Fibroblast of lung (primary cell): ENCODE measurements around the gene ADARB1. TPM values are rescaled to one million over a fixed set of nuclear protein-coding genes. Genes with fewer than 3 reads are reported as not detected.

ENCODE experiments used
- DNase-seq, 2 donors: peaks; one replicate each; pipeline versions ENCODE4 v3.0.0 to v3.0.0-alpha.2; 2010; ENCODE audit warnings: low read depth in 2 of 2
- H2AFZ ChIP-seq: 2 replicates; pipeline ENCODE4 v1.5.1; 2012; ENCODE audit warnings: low read length, control low read depth, inconsistent platforms
- H3K27ac ChIP-seq: 2 replicates; pipeline ENCODE4 v1.5.1; 2011; ENCODE audit warnings: low read length, control low read depth; ENCODE audit not compliant: insufficient read depth
- H3K27me3 ChIP-seq: 2 replicates; pipeline ENCODE4 v1.5.1; 2011; ENCODE audit warnings: mild to moderate bottlenecking, low read length; ENCODE audit not compliant: control insufficient read depth, insufficient read depth
- H3K36me3 ChIP-seq: 2 replicates; pipeline ENCODE4 v1.5.1; 2011; ENCODE audit warnings: low read length; ENCODE audit not compliant: control insufficient read depth, insufficient read depth
- H3K4me1 ChIP-seq: 2 replicates; pipeline ENCODE4 v1.5.1; 2011; ENCODE audit warnings: low read length; ENCODE audit not compliant: control insufficient read depth, insufficient read depth; ENCODE audit errors: extremely low read depth
- H3K4me2 ChIP-seq: 2 replicates; pipeline ENCODE4 v1.5.1; 2011; ENCODE audit warnings: low read length, control low read depth; ENCODE audit not compliant: insufficient read depth; ENCODE audit errors: extremely low read depth
- H3K4me3 ChIP-seq, 4 experiments: fragments of 200-600 bp in 1 of 4; sonication (generic) in 1 of 4; replicated peaks in 1 of 4; 2 replicates each; pipeline ENCODE4 v1.5.1; 2011 to 2016; ENCODE audit warnings: low read length in 4 of 4, low read depth in 3 of 4, mild to moderate bottlenecking in 3 of 4, control low read depth in 2 of 4, inconsistent platforms in 1 of 4, mixed read lengths in 1 of 4; ENCODE audit not compliant: insufficient read depth in 1 of 4; ENCODE audit errors: control extremely low read depth in 1 of 4
- H3K79me2 ChIP-seq: 2 replicates; pipeline ENCODE4 v1.5.1; 2012; ENCODE audit warnings: mild to moderate bottlenecking, low read length, inconsistent platforms; ENCODE audit not compliant: control insufficient read depth, insufficient read depth
- H3K9ac ChIP-seq: 2 replicates; pipeline ENCODE4 v1.5.1; 2011; ENCODE audit warnings: mild to moderate bottlenecking, low read length, control low read depth; ENCODE audit not compliant: insufficient read depth
- H3K9me3 ChIP-seq: 2 replicates; pipeline ENCODE4 v1.5.1; 2012; ENCODE audit warnings: low read depth, low read length; ENCODE audit not compliant: control insufficient read depth, insufficient read depth
- H4K20me1 ChIP-seq: 2 replicates; pipeline ENCODE4 v1.5.1; 2011; ENCODE audit warnings: low read length; ENCODE audit not compliant: control insufficient read depth, insufficient read depth; ENCODE audit errors: extremely low read depth
- EZH2 ChIP-seq: IDR thresholded peaks from 2 replicates; pipeline ENCODE4 v1.5.1; 2012; ENCODE audit warnings: low read length, control low read depth, mild to moderate bottlenecking; ENCODE audit errors: missing control alignments
- polyA plus RNA-seq, 2 donors: library from polyadenylated mRNA; depleted of rRNA in 1 of 2; stranded (reverse) in 1 of 2; unstranded in 1 of 2; fragments of >200 nt; gene quantifications; 2 replicates each; pipeline ENCODE4 v1.2.1, GENCODE V29; 2011 to 2012; ENCODE audit warnings: missing spikeins in 1 of 2
- total RNA-seq: library from RNA; depleted of rRNA; stranded (reverse); fragments of >200 nt; gene quantifications from 2 replicates; pipeline ENCODE4 v1.2.1, GENCODE V29; 2014
- TF ChIP-seq, protein P1 (sequence below), 2 donors: IDR thresholded peaks in 1 of 2; conservative IDR thresholded peaks in 1 of 2; 1 replicate in 1 of 2; 2 replicates in 1 of 2; pipeline ENCODE4 v1.5.1; 2011 to 2012; ENCODE audit warnings: low read length in 2 of 2, control low read depth in 1 of 2, inconsistent platforms in 1 of 2, low read depth in 1 of 2, mild to moderate bottlenecking in 1 of 2

Gene ADARB1
- total and polyA plus RNA-seq, 2 donors (not counting 1 experiment from before 2014, with no cell fraction given): 20.2 to 25.3 TPM

DNA sequence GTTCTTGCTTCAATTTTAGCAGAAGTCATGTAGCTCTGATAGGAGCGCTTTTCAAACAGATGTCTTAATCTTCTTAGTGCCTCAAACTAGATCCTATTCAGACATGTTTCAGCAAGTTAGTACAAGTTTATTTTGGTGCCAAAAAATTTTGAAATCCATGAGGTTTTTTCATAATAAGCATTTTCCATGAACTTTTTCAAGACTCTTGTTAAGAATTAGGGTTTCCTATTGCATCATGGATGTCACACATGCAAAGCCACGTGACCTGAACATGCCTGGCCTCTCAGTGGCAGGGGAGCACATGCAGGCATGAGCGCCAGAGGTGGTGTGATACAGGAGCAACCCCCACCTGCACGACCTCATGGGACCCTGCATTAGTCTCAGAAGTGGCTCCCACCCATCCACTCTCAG, 145.7 kb downstream of the ADARB1 start:
- peak in 1 of 2 donors; percentile 76 for DNase-seq

DNA sequence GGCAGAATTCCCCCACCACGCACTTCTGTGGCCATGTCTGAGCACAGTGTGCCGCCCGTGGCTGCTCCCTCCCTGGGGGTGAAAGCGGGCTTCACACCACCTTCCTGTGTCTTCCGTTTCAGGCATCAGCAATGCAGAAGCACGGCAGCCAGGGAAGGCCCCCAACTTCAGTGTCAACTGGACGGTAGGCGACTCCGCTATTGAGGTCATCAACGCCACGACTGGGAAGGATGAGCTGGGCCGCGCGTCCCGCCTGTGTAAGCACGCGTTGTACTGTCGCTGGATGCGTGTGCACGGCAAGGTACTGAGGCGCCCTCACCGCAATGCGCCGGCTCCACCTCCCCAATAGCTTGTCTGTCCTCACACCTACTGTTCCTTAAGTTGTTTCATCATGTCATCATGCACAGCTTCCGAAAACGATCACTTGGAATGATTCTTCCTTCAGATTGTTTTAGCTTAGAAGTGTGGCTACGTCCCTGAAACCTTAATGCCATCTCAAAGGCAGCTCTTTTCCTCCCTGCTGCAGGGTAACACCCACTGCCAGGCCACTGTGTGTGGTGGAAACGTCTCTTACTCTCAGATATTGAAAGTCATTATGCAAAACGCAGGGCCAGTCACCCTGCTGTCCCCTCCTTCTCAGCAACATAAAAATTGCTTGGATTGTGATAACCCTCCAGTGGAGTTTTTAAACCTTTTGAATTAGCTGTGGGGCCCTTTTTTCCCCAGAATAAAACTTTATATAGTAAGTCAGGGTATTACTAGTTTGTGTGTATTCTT, 146.5 kb downstream of the ADARB1 start:
- Histone ChIP-seq H3K79me2 (no peaks in the 10 kb centered on the region), H3K4me3 (no peak overlapping the region), H3K27me3 (peaks cover 2% of the 10 kb centered on the region), H2AFZ (no peak overlapping the region), H3K4me2 (no peak overlapping the region), H3K27ac (no peak overlapping the region), H4K20me1 (no peaks in the 10 kb centered on the region), H3K4me1 (no peaks in the 10 kb centered on the region), H3K9me3 (no peaks in the 10 kb centered on the region), H3K9ac (no peak overlapping the region), H3K36me3 (no peaks in the 10 kb centered on the region)
- no peak for DNase-seq
- no peak for TF ChIP-seq EZH2
- TF ChIP-seq, protein P1, sequence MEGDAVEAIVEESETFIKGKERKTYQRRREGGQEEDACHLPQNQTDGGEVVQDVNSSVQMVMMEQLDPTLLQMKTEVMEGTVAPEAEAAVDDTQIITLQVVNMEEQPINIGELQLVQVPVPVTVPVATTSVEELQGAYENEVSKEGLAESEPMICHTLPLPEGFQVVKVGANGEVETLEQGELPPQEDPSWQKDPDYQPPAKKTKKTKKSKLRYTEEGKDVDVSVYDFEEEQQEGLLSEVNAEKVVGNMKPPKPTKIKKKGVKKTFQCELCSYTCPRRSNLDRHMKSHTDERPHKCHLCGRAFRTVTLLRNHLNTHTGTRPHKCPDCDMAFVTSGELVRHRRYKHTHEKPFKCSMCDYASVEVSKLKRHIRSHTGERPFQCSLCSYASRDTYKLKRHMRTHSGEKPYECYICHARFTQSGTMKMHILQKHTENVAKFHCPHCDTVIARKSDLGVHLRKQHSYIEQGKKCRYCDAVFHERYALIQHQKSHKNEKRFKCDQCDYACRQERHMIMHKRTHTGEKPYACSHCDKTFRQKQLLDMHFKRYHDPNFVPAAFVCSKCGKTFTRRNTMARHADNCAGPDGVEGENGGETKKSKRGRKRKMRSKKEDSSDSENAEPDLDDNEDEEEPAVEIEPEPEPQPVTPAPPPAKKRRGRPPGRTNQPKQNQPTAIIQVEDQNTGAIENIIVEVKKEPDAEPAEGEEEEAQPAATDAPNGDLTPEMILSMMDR (conservative IDR thresholded peaks at IDR 0.05 in 1 of 2, IDR thresholded peaks at IDR 0.05 in 1 of 2; ENCODE audit: low read depth in 1 of 2, low read length in 2 of 2): no peak

More for the DNA sequence above, 145.7 kb downstream of the ADARB1 start:
- no peaks in the 10 kb centered on the region for H3K36me3 ChIP-seq
- H3K27ac ChIP-seq: no peak overlapping the region
- H3K9me3 ChIP-seq: no peaks in the 10 kb centered on the region
- no peaks in the 10 kb centered on the region for H3K27me3 ChIP-seq
- no peak overlapping the region for H3K9ac ChIP-seq
- no peak for TF ChIP-seq EZH2
- no peak overlapping the region for H3K4me2 ChIP-seq
- H4K20me1 ChIP-seq: no peaks in the 10 kb centered on the region
- no peaks in the 10 kb centered on the region for H3K79me2 ChIP-seq
- no peak overlapping the region for H2AFZ ChIP-seq
- H3K4me3 ChIP-seq: no peak overlapping the region
- no peaks in the 10 kb centered on the region for H3K4me1 ChIP-seq

DNA sequence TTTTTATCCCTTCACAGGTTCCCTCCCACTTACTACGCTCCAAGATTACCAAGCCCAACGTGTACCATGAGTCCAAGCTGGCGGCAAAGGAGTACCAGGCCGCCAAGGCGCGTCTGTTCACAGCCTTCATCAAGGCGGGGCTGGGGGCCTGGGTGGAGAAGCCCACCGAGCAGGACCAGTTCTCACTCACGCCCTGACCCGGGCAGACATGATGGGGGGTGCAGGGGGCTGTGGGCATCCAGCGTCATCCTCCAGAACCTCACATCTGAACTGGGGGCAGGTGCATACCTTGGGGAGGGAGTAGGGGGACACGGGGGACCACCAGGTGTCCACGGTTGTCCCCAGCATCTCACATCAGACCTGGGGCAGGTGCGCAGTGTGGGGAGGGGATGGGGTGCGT, 147.6 kb downstream of the ADARB1 start:
- no peak overlapping the region for H3K27ac ChIP-seq
- H3K79me2 ChIP-seq: no peaks in the 10 kb centered on the region
- no peaks in the 10 kb centered on the region for H3K9me3 ChIP-seq
- DNase-seq: no peak
- no peaks in the 10 kb centered on the region for H3K36me3 ChIP-seq
- H3K4me2 ChIP-seq: no peak overlapping the region
- H2AFZ ChIP-seq: no peak overlapping the region
- H3K4me3 ChIP-seq: no peak overlapping the region
- no peaks in the 10 kb centered on the region for H4K20me1 ChIP-seq
- no peak for TF ChIP-seq EZH2
- TF ChIP-seq, protein P1 (conservative IDR thresholded peaks at IDR 0.05 in 1 of 2, IDR thresholded peaks at IDR 0.05 in 1 of 2; ENCODE audit: low read depth in 1 of 2, low read length in 2 of 2): no peak
- no peaks in the 10 kb centered on the region for H3K4me1 ChIP-seq
- no peak overlapping the region for H3K9ac ChIP-seq
- H3K27me3 ChIP-seq: peaks cover 10% of the 10 kb centered on the region
